DOHH2 (cell line): Measurements from ENCODE around the gene LAT.

Experiments used
- H3F3A ChIP-seq: fragments of 200-600 bp; sonication (generic), shearing (Covaris generic); 2 replicates; pipeline ENCODE4 v1.6.0; 2016; ENCODE audit warnings: antibody characterized with exemption, mild to moderate bottlenecking; ENCODE audit not compliant: control insufficient read depth, insufficient read depth
- H3K27ac ChIP-seq: fragments of 200-600 bp; sonication (generic); 2 replicates; pipeline ENCODE4 v1.5.1; 2014; ENCODE audit warnings: low read depth, mild to moderate bottlenecking, low read length, moderate library complexity
- H3K27me3 ChIP-seq: fragments of 200-600 bp; sonication (generic); 2 replicates; pipeline ENCODE4 v1.6.1; 2014; ENCODE audit warnings: mild to moderate bottlenecking, low read length, mixed read lengths; ENCODE audit not compliant: control insufficient read depth
- H3K36me3 ChIP-seq: fragments of 200-600 bp; sonication (generic); 2 replicates; pipeline ENCODE4 v1.6.1; 2014; ENCODE audit warnings: mild to moderate bottlenecking, low read length, moderate library complexity, mixed read lengths; ENCODE audit not compliant: control insufficient read depth
- H3K4me1 ChIP-seq: fragments of 200-600 bp; sonication (generic); 2 replicates; pipeline ENCODE4 v1.6.1; 2014; ENCODE audit warnings: mild to moderate bottlenecking, low read length, mixed read lengths; ENCODE audit not compliant: control insufficient read depth
- H3K4me2 ChIP-seq: fragments of 200-600 bp; sonication (generic); 2 replicates; pipeline ENCODE4 v1.6.0; 2014; ENCODE audit warnings: mild to moderate bottlenecking, low read length, moderate library complexity
- H3K4me3 ChIP-seq: fragments of 200-600 bp; sonication (generic); 2 replicates; pipeline ENCODE4 v1.5.1; 2014; ENCODE audit warnings: mild to moderate bottlenecking, low read length, mixed read lengths
- H3K79me2 ChIP-seq: fragments of 200-600 bp; sonication (generic); 2 replicates; pipeline ENCODE4 v1.6.1; 2014; ENCODE audit warnings: mild to moderate bottlenecking, low read length, mixed read lengths; ENCODE audit not compliant: control insufficient read depth
- H3K9me2 ChIP-seq: fragments of 200-600 bp; sonication (generic); replicated peaks from 2 replicates; pipeline ENCODE4 v1.6.1; 2014; ENCODE audit warnings: mild to moderate bottlenecking, low read length, mixed read lengths; ENCODE audit not compliant: control insufficient read depth
- H3K9me3 ChIP-seq: fragments of 200-600 bp; sonication (generic); 2 replicates; pipeline ENCODE4 v1.6.1; 2014; ENCODE audit warnings: antibody characterized with exemption, low read length, mixed read lengths; ENCODE audit not compliant: control insufficient read depth, insufficient read depth
- H4K20me1 ChIP-seq: fragments of 200-600 bp; sonication (generic); 2 replicates; pipeline ENCODE4 v1.6.0; 2014; ENCODE audit warnings: low read depth, mild to moderate bottlenecking, antibody characterized with exemption, low read length, moderate library complexity; ENCODE audit not compliant: control insufficient read depth, insufficient read depth
- EZH2phosphoT487 ChIP-seq: fragments of 200-600 bp; sonication (generic); IDR thresholded peaks from 2 replicates; pipeline ENCODE4 v1.6.1; 2017; ENCODE audit warnings: borderline replicate concordance, mild to moderate bottlenecking, antibody characterized with exemption, low read length, moderate library complexity, mixed read lengths
- TF ChIP-seq, protein P1 (sequence below): fragments of 200-600 bp; sonication (generic); IDR thresholded peaks from one replicate; pipeline ENCODE4 v1.5.1; 2014; ENCODE audit warnings: antibody characterized with exemption, mild to moderate bottlenecking, low read depth, low read length; ENCODE audit not compliant: poor library complexity, severe bottlenecking

LAT gene, protein sequence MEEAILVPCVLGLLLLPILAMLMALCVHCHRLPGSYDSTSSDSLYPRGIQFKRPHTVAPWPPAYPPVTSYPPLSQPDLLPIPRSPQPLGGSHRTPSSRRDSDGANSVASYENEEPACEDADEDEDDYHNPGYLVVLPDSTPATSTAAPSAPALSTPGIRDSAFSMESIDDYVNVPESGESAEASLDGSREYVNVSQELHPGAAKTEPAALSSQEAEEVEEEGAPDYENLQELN

DNA sequence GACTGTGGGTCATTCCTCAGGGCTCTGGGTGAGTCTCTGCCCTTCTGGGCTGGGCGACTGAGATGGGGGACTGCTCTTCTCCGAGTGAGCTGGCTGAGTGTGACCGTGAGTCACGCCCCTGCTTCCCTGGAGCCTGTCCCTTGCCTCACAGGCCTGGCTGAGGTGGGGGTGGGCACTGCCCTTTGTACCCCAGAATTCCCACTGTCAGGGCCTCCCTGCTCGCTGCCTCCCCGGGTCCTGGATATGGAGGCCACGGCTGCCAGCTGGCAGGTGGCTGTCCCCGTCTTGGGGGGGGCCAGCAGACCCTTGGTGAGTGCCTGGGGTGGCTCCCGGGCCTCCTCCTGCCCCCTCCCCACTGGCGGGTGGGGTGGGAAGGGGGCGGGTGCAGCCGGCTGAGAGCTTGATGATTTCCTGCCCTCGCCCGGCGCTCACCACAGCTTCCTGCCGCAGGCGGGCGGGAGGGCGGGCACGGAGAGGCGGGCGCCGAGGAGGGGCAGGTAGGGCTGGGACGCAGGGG, at the start of gene LAT:
Gene LAT (plus strand): TSS at position 434 of the 517 bp plus-strand sequence. CDS start 366 bp downstream, outside the sequence.
- no peaks in the 10 kb centered on the region for H3K79me2 ChIP-seq
- H3K4me3 ChIP-seq: peak within 1 kb of the TSS; percentile 49
- peak within 1 kb of the TSS; percentile 69 for H3K4me2 ChIP-seq
- H3K9me2 ChIP-seq: no peaks in the 10 kb centered on the region
- peaks cover 16% of the 10 kb centered on the region for H3K36me3 ChIP-seq
- no peak within 1 kb of the TSS for H3K27ac ChIP-seq
- no peaks in the 10 kb centered on the region for H3K27me3 ChIP-seq
- no peaks in the 10 kb centered on the region for H3F3A ChIP-seq
- peaks cover 9% of the 10 kb centered on the region; the same call in 1 of the 2 replicates for H3K9me3 ChIP-seq
- no peak for TF ChIP-seq EZH2phosphoT487
- TF ChIP-seq, protein P1, sequence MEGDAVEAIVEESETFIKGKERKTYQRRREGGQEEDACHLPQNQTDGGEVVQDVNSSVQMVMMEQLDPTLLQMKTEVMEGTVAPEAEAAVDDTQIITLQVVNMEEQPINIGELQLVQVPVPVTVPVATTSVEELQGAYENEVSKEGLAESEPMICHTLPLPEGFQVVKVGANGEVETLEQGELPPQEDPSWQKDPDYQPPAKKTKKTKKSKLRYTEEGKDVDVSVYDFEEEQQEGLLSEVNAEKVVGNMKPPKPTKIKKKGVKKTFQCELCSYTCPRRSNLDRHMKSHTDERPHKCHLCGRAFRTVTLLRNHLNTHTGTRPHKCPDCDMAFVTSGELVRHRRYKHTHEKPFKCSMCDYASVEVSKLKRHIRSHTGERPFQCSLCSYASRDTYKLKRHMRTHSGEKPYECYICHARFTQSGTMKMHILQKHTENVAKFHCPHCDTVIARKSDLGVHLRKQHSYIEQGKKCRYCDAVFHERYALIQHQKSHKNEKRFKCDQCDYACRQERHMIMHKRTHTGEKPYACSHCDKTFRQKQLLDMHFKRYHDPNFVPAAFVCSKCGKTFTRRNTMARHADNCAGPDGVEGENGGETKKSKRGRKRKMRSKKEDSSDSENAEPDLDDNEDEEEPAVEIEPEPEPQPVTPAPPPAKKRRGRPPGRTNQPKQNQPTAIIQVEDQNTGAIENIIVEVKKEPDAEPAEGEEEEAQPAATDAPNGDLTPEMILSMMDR: no peak
- peaks cover 16% of the 10 kb centered on the region for H3K4me1 ChIP-seq
- H4K20me1 ChIP-seq: no peaks in the 10 kb centered on the region

DNA sequence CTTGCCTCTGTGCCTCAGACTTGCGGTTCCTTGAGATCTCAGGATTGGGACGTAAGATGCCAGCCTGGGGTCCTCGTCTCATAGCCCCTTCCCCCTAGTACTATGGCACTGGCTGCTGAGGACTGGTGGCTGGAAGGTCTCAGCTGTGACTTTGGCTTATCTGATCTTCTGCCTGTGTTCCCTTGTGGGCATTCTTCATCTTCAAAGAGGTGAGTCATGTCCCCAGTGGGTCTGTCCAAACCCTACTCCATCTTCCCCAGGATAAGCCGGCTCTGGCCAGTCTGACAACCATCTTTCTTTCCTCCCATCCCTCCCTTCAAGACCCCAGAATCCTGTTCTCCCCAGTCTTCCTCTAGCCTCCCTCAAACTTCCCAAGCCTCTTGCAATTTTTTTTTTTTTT, 49.5 kb upstream of the LAT start:
- Histone ChIP-seq H3K27me3 (no peaks in the 10 kb centered on the region), H3K9me3 (no peaks in the 10 kb centered on the region; the same call in 1 of the 2 replicates), H3K4me3 (no peak overlapping the region), H3K36me3 (peaks cover 81% of the 10 kb centered on the region), H3K4me1 (peaks cover 47% of the 10 kb centered on the region), H3K4me2 (no peak overlapping the region), H3K27ac (no peak overlapping the region), H3K79me2 (peaks cover 47% of the 10 kb centered on the region), H4K20me1 (peaks cover 11% of the 10 kb centered on the region; the same call in 1 of the 2 replicates), H3K9me2 (no peaks in the 10 kb centered on the region), H3F3A (peaks cover 34% of the 10 kb centered on the region)
- no peak for TF ChIP-seq EZH2phosphoT487
- TF ChIP-seq, protein P1: no peak

DNA sequence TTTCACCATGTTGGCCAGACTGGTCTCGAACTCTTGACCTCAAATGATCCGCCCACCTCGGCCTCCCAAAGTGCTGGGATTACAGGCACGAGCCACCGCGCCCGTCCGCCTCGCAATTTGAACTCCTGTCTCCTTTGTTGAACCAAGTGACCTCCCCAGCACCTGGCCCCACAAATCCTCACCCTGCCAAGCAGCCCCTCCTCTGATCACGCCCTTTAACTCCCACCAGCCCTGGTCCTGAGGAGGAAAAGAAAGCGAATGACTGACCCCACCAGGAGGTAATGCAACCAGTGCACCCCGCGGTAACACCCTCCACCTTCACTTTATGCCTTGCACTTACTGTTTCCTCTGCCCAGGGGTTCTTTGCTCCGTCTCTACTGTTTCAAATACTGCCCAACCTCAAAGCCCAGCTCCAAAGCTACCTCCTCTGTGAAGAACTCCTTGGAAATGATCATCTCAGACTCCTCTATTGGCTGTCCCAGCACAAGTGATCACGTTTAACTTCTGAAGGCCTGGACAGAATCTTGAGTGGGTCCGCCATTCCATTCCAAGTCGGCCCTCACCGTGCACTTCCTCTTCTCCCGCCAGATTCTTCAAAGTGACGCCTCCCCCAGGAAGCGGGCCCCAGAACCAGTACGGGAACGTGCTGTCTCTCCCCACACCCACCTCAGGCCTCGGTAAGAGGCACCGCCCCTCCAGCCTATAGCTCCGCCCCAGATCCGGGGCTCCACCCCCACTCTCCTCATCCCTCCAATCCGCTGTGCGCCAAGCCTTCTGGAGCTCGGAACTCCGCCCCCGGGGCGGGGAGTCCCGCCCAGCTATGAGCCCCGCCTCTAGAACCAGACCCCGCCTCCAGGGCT, 48.7 kb upstream of the LAT start:
- Histone ChIP-seq H3K9me3 (no peaks in the 10 kb centered on the region; the same call in 1 of the 2 replicates), H3K4me2 (no peak overlapping the region), H3K27ac (no peak overlapping the region), H3K9me2 (no peaks in the 10 kb centered on the region), H3K4me1 (peaks cover 39% of the 10 kb centered on the region), H3K79me2 (peaks cover 47% of the 10 kb centered on the region), H3K36me3 (peaks cover 77% of the 10 kb centered on the region), H3F3A (peaks cover 30% of the 10 kb centered on the region), H4K20me1 (peaks cover 11% of the 10 kb centered on the region; the same call in 1 of the 2 replicates), H3K4me3 (peak overlapping the region; percentile 19; the same call in 1 of the 2 replicates), H3K27me3 (no peaks in the 10 kb centered on the region)
- no peak for TF ChIP-seq EZH2phosphoT487
- TF ChIP-seq, protein P1: no peak
